LNCaP clone FGC (cell line): ENCODE results near the gene XYLT1.

Experiments used
- DNase-seq: peaks from one replicate; pipeline ENCODE4 v3.0.0-alpha.2; 2011; ENCODE audit warnings: low read depth
- H3K4me3 ChIP-seq: 2 replicates; pipeline ENCODE4 v1.5.1; 2011; ENCODE audit warnings: mild to moderate bottlenecking, low read depth, low read length, control low read depth
- TF ChIP-seq, protein P1 (sequence below): IDR thresholded peaks from 2 replicates; pipeline ENCODE4 v1.5.1; 2012; ENCODE audit warnings: mild to moderate bottlenecking; ENCODE audit not compliant: control insufficient read depth, insufficient read depth; ENCODE audit errors: extremely low read depth

XYLT1 gene

DNA sequence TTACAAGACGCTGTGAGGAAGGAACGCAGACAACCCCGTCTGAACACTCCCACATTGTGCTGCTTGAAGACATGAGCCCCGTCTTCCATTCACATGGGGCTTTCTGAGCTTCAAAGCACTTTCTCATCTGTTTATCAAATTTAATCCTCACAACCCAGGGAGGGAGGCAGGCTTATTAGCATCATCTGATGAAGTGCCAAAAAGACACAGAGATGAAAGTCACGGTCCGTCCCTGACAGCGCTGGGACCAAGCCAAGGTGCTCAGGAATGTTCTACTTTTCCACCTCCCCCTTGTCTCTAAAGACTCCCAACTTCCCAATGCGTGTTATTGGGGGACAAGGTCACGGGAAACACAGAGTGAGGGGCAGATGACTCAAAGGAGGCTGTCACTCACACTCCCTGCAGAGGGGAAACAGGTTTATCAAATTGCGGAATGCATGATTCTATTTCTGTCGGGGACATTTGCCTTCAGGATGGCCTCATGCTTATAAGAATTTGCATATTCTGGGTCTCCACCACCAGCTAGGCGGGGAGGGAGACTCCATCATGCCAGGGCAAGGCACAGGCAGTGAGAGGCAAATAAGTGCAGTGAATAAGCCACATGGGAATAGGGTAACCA lies 10.7 kb downstream of the XYLT1 start:
- TF ChIP-seq, protein P1, sequence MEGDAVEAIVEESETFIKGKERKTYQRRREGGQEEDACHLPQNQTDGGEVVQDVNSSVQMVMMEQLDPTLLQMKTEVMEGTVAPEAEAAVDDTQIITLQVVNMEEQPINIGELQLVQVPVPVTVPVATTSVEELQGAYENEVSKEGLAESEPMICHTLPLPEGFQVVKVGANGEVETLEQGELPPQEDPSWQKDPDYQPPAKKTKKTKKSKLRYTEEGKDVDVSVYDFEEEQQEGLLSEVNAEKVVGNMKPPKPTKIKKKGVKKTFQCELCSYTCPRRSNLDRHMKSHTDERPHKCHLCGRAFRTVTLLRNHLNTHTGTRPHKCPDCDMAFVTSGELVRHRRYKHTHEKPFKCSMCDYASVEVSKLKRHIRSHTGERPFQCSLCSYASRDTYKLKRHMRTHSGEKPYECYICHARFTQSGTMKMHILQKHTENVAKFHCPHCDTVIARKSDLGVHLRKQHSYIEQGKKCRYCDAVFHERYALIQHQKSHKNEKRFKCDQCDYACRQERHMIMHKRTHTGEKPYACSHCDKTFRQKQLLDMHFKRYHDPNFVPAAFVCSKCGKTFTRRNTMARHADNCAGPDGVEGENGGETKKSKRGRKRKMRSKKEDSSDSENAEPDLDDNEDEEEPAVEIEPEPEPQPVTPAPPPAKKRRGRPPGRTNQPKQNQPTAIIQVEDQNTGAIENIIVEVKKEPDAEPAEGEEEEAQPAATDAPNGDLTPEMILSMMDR = no peak
- no peak for DNase-seq
- H3K4me3 ChIP-seq = no peak overlapping the region

- TF ChIP-seq, protein P1 = no peak
- no peak for DNase-seq
- no peak overlapping the region for H3K4me3 ChIP-seq
Measured at GRCh38 chr16:17457997-17458396, 12.8 kb downstream of the XYLT1 start.

DNA sequence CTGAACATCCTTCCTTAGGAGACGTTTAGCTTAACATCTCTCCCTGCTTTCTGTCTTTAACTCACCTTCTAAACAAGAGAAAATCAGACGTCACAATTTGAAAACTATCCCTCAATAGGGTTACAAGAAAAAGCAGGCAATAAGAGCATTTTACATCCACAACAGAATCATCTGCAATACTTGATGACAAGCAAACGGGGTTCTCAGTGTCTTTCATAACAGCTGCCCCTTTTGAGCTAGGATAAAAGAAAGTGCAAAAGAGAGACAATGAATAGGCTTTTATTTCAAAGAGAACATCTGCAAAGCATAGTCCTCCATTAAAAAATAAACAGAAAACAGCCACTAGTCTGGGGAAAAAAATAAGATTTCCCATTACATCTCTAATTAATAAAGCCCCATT lies 13.2 kb downstream of the XYLT1 start:
- H3K4me3 ChIP-seq = no peak overlapping the region
- TF ChIP-seq, protein P1 = no peak
- DNase-seq = no peak

GRCh38 chr16:17454162-17454730 lies 16.5 kb downstream of the XYLT1 start:
- TF ChIP-seq, protein P1 = no peak
- DNase-seq = no peak
- H3K4me3 ChIP-seq = no peak overlapping the region

- TF ChIP-seq, protein P1 = no peak
- H3K4me3 ChIP-seq = no peak overlapping the region
- DNase-seq = no peak
Measured at GRCh38 chr16:17453364-17454038, 17.3 kb downstream of the XYLT1 start.

DNA sequence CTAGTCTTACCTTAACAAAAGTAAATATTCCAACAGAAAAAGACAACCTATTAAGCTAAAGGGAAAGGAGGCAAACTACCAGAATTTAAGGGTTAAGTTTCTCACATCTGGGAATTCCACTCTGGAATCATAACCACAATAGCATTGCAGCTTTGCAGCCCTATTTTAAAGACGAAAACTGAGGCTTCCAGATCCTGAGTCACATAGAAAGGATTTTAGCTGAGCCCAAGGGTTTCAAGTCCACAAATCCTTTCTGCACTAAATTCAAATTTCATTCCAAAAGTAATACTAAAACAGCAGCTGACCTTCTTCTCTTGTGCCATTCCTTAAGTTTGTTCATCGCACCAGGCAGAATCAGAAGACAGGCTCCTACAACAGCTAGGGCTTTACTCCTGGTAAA lies 17.8 kb downstream of the XYLT1 start:
- H3K4me3 ChIP-seq = no peak overlapping the region
- DNase-seq = no peak
- TF ChIP-seq, protein P1 = no peak
